GM21381 (cell line): Measurements from ENCODE around the gene ATRN.

Source experiments
- ATAC-seq: cut with Tn5 transposase; IDR thresholded peaks from one replicate; pipeline ENCODE4 v1.9.1; 2021; ENCODE audit warnings: mild to moderate bottlenecking, moderate library complexity; ENCODE audit not compliant: unreplicated experiment

The ATRN gene

DNA sequence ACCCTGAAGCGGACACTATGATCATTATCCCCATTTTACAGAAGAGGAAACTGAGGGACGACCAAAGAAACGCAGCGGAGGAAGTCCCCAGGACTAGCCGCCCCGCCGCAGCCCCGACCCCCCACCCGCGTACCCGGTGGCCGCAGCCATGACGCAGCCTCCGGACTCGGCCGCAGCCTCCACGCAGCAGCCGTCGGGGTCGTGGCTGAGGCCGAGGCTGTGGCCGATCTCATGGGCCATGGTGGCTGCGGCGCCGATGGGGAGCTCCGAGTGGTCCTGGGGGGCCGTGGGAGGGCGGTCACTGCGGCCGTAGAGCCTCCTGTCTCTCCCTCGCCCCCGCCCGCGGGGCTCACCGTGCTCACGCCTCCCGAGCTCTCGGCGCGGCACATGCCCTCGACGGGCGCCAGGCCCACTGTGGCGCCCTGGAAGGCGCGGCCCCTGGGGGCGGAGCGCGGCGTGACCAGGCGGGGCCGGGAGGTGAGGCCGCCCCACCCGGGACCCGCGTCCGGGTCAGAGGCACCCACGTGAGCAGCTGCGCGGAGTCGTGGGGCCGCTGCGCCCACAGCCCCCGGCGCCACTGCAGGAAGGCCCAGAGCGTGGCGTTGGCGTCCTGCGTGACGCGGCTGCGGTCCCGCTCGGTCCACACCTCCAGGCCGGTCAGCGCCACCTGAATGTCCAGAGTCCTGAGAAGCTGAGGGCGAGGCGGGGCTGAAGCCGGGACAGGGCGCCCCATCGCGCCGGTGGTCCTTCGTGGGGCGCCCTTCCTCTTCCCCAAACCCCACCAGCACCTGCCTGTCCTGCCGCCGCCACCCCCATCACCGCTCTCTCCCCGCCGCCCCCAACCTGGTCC lies 202.6 kb downstream of the ATRN start:
- no peak for ATAC-seq

DNA sequence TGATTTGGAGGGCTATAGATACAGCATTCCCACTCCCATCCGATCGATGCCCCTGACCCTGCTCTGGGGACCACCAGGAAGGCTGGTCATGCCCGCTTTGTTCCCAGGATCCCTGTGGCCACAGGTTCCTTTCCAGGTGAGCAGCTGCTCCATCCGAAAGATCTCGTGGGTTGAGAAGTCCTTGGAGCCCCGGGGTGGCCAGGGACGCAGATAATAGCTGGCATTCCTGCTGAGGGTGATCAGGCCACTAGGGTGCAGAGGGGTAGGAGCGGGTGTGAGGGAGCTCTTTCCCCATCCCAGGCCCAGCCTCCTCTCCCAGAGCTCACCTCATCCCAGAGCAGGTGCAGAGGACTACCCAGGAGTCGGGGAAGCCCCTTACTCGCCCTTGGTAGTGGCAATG lies 203.6 kb downstream of the ATRN start:
- no peak for ATAC-seq

DNA sequence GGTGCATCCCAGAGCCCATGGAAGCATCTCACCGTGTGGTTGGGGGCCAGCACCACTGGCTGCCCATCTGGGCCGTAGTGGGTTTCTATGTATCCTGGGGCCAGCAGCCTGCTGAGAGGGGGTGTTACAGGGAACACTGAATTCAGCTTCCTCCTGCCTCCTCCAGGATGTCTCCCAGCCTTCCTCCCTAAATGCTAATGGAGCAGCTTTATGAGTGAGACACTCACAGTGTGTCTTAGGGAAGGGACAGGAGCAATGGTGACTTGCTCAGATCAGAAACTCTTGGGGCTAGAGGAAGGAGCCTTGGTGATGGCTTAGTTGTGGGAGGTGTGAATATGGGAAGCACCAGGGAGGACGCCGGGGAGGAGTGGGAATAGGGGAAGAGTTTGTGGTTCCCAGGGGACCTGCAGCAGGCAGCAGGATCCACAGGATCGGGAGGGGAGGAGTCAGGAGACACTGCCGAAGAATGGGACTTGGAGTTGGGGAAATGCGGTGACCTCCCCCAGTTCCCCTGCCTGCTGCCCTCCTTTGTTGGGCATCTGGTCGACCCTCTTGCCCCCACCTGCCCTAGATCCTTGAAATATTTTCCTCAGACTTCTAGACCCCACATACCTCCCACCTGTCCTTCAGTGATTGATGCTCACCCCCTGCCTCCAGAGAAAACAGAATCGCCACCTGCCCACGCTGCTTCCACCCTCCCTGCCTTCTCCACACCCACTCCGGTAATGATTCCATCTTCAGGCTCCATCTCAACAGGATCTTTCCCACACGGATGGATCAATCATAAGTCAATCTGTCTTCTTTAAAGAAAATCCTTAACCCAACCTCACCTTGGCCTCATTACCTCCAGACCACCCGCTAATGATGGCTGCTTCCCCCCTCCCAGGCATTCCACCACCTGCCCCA lies 204.4 kb downstream of the ATRN start:
- no peak for ATAC-seq

DNA sequence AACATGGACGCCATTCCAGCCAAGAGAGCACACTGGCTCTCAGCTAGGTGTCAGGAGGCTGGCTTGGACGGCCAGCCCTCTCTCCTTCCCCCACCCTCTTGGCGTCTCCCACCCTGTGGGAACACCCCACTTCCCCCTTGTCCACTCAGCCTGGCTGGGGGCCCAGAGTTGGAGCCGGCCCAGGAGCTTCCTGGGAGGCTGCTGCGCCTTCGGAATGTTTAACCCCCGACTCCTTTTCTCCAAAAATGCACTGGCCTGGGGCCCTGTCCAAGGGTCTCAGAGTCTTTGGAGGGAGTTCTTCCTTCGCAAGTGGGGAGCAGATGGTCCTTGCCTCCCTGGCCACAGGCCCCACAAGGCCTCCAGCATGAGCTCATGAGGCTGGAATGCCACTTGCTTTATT lies 206.9 kb downstream of the ATRN start:
- no peak for ATAC-seq

DNA sequence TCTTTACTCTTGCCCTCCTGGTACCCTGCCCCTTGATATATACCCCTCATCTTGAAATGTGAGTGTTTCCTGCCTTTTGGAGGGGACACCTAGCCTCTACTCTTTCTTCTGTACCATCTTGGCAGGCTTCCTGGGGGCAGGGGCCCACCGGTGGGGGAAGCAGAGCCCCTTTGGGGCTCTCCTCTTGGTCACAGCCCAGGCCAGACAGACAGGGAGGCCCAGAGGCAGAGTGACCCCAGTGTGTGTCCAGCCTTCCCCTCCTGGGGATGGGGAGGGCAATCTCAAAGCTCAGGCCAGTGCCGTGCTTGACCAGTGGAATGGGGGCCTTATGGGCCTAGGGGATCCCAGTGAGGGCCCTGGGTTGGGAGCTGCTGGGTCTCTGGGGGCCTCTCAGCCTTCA lies 207.4 kb downstream of the ATRN start:
- ATAC-seq, result no peak

DNA sequence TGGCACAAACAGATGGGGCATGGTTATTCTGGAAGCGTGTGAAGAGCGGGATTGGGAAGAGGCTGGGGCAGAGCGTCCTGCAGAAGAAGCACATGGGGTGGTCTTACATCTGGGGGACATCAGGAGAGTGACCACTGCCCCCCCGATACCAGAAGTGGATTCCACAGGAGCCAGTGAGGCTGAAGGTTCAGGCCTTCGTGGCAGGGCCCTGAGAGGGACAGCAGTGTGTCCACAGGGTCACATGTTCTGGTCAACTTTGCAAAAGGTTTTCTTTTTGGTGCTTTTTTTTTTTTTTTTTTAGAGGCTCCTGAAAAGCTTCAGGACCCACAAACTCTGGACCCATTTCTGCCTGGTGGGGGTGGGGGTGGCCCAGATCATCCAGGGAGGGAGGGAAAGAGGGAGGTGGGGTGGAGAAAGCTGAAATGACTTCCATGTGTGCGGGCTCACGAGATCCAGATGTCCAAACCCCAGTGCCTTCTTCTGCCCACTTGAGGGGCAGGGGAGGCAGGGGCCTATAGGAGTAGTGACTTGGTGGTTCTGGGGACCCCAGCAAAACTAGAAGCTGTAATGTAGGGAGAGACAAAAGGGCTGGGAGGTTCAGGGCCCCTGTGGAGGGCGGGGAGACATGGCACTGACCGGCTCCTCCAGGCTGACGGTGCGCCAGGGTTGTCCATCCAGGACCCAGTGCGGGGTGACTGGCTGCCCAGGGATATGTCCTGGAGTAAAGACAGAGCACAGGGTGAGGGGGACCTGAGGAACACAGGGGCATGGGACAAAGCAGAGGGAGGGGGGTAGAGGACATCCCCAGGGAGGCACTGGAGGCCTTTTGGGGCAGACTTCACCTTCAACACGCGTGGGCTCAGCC lies 208.3 kb downstream of the ATRN start:
- no peak for ATAC-seq

DNA sequence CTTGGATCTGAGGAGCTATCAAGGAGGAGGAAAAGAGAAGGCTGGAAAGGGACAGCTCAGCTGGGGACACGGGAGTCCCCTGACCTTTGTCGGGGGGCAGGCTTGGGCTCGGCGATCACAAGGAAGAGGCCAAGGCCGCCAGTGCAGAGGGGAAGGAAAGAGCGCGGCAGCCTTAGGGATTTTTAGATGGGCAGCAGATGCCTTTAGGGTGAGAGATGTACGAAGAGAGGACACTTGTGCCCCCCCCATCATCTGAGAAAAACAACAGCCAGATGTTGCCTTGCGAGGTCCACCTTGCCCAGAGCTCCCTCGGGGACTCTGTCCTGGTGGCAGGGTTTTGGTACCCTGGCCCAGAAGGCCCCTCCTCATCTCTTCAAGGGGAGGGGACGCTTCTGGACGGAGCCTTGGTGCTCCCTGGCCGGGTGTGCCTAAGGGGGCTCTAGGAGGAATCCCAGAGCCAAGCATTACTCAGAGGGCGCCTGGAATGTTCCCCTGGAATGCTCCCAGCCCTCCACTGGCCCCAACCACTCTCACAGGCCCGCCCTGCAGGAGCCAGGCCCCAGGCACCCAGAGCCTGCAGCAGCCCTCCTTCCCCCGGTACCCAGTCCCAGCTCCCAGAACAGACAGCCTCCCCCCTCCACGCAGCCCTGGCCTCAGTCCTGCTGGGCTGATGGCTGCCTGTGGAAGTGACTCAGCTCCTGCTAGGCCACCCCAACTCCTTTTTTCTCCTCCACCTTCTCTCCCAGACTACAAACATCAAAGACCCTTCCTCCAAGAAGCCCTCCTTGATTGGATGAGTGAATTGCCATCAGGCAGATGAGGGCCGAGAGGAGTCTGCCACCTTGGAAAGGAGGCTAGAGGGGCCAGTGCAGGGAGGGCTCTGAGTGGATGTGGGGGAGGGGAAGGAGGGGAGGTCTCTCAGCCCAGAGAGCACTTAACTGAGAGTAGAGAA lies 209.2 kb downstream of the ATRN start:
- no peak for ATAC-seq

DNA sequence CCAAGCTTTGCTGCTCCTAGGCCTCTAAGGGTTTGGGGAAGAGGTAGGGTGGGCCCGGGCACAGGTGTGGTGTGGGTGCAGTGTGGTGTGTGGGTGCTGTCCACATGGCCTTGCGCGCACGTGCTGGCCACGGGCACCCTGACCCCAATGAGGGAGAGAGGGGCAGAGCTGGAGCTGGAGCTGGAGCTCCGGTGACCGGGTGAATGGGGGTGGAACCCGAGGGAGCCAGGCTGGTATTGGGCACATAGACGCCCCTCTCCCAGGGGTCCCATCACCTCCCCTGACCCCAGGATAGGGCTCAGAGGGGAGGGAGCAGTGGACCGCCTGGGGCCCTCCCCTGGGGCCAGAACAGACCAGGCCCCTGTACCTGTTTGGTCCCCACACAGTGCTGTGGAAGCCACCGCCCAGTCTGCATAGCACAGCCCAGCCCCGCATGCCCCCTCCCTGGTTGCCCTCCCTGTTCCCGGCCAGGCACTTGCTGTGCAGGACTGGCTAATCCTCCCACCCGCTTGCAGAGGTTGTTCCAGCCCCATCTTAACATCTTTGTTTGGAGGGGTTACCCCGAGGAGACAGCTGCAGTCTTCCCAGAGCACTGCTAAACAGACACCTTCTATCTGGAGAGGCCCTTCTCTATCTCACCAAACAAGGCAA lies 210.0 kb downstream of the ATRN start:
- ATAC-seq, result no peak

DNA sequence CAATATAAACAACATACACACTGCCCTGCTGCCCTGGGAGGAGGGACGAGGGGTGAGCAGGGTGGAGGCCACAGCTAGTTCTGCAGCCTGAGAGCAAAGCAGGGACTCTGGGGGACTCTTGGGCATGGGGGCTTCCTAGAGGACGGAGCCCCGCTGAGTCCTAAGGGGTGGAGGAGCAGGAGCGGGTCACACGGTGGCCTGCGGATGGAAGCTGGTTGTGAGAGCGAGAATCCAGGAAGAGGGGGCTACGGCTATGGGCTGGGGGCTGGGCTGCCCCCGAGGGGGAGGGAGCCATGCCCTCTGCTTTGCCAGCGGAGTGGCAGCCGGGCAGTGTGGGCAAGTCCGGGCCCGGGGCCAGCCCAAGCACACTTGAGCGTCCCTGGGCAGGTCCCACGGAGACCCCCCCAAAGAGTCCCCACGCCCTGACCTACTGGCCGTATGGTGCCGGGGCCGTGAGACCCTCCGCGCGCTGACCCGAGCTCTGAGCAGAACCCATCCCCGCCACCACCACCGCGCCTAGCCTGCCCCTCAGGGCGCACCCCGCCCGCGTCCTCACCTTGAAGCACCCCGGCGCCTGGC lies 210.6 kb downstream of the ATRN start:
- no peak for ATAC-seq

DNA sequence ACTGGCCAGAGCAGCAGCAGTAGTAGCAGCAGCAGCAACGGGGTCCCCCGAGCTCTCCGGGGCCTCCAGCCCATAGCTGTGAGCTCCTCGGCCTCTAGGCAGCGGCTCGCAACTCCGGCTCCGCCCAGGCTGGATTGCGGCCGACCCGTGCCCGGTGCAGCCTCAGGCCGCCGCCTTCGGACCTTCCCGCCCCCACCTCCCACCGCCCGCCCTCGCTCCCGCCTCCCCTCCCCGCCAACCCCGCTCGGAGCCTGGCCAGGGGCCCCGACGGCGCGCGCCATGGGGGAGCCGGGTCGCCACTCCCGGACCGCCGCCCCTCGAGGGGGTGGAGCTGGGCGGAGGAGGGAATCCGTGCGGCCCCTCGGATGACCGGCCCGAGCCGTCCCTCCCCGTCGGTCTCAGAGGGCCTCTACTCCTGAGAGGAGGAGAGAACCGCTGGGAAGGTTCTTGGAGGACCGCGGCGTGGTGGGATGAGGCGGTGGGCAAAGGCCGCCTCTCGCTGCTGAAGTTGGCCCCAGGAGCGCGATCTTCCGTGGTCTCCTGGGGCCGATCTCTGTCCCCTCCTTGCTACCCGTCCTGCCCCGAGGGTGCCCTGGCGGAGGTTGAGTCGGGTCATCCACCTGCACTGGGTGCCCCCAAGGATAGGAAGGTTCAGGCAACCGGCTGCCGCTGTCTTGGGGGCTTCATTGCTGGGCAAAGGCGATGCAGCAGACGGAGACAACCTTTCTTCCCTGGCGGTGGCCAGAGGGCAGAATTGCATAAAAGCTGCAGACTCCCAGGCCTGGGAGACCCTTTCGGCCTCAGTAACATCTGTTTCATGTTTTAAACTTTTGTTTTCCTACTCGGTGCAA lies 211.3 kb downstream of the ATRN start, which contains the start of gene ADAM33:
Gene ADAM33 (minus strand): TSS at position 80 of the 851 bp plus-strand sequence. CDS start 6 bp downstream, at position 74.
- ATAC-seq, result no peak

DNA sequence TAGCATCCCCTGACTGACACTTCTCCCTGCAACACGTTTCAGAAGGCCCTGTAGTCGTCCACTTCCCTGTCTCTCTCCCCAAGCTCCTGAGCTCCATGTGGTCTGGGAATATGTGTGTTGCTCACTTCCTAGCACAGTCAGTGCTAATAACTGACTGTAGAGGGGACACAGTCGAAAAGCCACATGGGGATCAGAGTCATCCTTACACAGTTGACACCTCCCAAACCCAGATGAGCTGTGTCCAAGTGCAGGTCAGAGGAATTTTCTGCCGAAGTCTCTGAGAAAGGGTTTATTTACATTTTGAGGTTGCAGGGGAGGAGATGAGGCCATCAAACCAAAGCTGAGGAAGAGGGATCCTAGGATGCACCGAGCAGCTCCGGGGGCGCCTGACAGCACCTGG lies 214.5 kb downstream of the ATRN start:
- no peak for ATAC-seq

DNA sequence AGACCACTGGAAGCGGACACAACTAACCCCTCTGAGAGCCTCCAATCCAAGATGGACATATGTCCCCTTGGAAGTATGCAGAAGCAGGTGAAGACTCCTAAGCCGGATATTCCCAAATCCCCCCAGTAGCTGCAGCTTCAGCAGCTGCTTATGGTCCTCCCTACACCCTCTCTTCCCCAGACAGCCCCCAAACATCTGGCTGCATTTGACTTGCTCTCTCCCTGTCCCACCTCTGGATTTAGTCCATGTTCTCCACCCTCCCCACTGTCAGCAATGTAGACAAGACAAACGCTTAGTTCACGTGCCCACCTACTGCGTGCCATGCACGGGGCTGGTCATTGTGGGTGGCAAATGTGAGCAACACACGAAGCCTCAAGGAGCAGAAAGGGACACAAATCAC lies 215.6 kb downstream of the ATRN start:
- no peak for ATAC-seq

DNA sequence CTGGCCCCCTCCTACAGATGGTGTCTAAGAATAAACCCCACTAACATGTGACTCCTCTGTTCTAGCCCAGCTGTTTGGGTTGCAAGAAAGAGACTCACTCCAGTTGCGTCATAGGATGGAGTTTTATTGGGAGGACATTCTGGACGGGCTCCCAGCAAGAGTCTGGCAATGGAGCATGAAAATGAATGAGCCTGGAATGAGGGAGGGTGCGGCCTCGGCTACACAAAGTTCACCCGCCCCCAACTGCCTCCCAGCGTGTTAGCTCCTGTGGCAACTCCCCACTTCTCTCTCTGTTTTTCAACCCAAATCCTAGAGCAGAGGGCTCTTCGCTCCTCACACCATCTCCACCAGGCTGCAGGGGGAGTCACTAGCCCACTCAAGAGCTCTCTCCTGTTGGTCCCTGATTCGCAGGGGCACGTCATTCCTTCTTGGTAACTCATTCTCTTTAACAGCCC lies 216.1 kb downstream of the ATRN start:
- ATAC-seq, result no peak

DNA sequence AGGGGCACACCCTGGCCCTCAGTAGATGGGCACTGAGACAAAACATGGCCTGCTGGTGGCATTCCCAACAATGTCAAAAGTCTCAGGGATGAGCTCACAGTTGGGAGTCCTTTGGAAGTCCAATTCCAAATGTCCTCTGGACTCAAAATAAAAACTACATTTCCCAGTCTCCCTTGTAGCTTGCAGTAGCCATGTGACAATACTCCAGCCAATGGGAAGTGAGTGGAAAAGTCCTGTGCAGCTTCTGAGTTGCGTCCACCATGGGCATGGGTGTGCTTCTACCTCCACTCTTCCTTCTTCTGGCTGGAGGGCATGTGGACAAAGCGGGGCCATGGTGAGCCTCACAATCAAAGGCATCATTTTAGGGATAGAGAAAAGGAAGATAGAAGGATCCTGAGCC lies 216.8 kb downstream of the ATRN start:
- no peak for ATAC-seq

DNA sequence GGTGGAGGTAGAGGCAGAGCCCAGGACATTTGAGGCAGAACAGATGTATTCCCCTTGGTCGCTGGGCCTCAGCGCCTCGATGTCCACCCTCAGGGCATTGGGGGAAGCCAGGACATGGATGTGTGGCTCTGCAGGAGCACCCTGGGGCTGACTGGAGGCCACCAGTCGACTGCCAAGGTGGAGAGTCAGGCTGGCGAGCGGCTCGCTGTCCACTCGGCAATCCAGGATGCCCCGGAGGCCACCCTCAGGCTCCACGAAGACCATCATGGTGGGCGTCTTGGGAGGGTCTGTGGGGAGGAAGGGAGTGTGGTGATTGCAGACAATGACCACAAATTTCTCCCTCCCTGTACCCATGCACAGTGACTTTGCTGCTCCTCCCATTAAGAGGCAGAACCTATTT lies 219.2 kb downstream of the ATRN start:
- ATAC-seq, result no peak

DNA sequence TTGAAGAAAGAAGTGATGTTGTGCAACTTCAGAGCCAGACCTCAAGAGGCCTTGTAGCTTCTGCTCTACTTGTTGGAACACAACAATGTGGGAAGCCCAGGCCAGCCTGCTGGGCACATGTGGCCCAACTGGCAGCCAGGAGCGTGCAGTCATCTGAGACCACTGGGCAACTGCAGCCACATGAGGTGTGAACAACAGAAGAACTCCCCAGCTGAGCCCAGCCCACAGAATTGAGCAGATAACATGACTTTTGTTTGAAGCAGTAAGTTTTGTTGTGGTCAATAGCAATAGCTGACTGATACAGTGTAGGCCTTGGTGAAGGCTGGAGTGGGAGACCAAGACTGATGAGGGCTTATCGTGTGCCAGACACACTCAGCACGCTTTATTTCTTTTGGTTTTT lies 219.6 kb downstream of the ATRN start:
- no peak for ATAC-seq

DNA sequence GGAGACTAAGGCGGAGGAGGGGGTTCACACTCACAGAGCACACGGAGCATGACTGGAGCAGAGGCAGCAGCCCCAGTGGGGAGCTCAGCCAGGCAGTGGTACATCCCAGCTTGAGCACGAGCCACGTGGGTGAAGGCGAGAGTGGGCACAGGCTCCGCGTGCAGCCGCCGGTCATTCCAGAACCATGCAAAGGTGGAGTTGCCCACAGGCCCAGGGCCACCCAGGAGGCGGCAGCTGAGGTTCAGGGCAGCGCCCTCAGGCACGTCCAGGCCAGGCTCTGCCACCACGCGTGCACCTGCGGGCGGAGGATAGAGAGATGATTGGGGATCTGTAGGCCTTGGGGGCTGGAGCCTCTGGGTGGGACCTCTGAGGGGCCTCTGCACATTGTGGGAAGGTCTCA lies 220.5 kb downstream of the ATRN start:
- ATAC-seq, result no peak

DNA sequence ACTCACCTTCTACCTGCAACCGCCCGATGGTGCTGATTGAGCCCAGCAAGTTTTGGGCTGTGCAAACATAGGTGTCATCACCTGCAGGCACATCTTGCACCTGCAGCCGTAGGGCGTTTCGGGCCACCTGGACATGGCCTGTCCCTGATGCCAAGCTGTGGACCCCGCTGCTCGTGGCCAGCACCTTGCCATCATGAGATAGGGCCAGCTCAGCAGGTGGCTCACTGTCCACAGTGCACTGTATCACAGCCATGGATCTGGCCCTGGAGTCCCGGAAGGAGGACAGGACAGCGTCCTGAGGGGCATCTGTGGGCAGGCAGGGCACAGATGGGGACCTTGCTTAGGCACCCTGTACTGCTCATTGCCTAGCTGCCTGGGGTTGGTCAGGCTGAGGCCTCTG lies 221.1 kb downstream of the ATRN start:
- no peak for ATAC-seq
